Measurements from ENCODE around the gene PDCD11. TPM values are rescaled to one million over a fixed set of nuclear protein-coding genes. Genes with fewer than 3 reads are reported as not detected.
"Not testable (repeated sequence)": the region's sequence is repeated elsewhere in the genome, so short reads cannot be mapped to it uniquely, and the experiment has no call there.

Gene PDCD11
- polyA plus RNA-seq, 1 experiment, result 18.5 TPM

DNA sequence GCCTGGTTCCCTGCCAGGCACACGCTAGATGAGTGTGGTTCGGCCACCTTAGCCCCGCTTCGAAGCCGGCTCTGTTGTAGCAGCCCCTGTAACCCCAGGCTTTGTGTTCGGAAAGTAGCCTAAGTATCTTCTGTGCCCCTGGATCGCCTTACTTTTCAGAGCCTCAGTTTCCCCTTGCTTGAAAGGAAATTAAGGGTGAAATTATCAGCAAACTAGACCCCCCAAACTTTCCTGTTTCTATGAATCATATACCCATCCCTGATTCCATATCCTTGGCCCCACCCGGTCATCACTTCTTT lies 312 bp downstream of the PDCD11 start:
- Histone ChIP-seq H3K9me3 (ENCODE audit: control insufficient read depth, insufficient read depth, low read length) (no peaks in the 10 kb centered on the region), H3K4me3 (ENCODE audit: low read depth, low read length) (peak overlapping the region; percentile 98), H3K27me3 (ENCODE audit: control insufficient read depth, insufficient read depth, low read length) (no peaks in the 10 kb centered on the region), H3K27ac (ENCODE audit: low read depth, low read length) (peak overlapping the region; percentile 57)
- ChIA-PET CTCF (interaction anchor here (1.3 to 1.6 kb wide), 2 partner anchors 20 to 89 kb away, joined by 3 to 9 read pairs; no protein-coding TSS in a partner anchor), POLR2A (interaction anchor here (0.9 kb wide), 1 partner anchor 56 kb away, joined by 3 read pairs; the partner anchor contains the start of gene CALHM2)
- DNase-seq (ENCODE audit: low read depth, low spot score), result no peak
- TF ChIP-seq, protein P1, sequence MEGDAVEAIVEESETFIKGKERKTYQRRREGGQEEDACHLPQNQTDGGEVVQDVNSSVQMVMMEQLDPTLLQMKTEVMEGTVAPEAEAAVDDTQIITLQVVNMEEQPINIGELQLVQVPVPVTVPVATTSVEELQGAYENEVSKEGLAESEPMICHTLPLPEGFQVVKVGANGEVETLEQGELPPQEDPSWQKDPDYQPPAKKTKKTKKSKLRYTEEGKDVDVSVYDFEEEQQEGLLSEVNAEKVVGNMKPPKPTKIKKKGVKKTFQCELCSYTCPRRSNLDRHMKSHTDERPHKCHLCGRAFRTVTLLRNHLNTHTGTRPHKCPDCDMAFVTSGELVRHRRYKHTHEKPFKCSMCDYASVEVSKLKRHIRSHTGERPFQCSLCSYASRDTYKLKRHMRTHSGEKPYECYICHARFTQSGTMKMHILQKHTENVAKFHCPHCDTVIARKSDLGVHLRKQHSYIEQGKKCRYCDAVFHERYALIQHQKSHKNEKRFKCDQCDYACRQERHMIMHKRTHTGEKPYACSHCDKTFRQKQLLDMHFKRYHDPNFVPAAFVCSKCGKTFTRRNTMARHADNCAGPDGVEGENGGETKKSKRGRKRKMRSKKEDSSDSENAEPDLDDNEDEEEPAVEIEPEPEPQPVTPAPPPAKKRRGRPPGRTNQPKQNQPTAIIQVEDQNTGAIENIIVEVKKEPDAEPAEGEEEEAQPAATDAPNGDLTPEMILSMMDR (IDR thresholded peaks at IDR 0.05; ENCODE audit: low read depth, low read length), result no peak

DNA sequence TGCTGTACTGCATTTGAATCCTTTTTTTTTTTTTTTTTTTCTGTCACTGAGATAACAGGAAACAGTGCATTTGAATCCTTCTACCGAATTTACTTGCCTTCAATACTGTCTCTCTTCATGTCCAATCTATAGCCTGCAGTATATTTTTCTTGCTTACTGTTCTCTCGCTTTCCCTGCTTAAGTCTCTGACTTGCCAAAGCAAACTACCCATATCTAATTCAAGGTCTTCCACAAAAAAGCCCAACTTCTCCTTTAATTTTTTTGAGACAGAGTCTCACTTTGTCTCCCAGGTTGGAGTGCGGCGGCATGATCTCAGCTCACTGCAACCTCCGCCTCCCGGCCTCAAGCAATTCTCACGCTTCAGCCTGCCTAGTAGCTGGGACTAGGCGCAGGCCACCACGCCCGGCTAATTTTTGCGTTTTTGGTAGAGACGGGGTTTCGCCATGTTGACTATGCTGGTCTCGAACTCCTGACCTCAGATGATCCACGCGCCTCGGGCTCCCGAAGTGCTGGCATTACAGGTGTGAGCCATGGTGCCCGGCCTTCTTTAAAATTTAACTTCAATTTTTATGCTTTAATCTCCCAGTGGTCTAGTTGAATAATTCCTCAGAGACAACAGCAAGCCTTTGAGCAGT lies 882 bp downstream of the PDCD11 start:
- Histone ChIP-seq H3K27ac (ENCODE audit: low read depth, low read length) (no peak overlapping the region), H3K9me3 (ENCODE audit: control insufficient read depth, insufficient read depth, low read length) (no peaks in the 10 kb centered on the region), H3K27me3 (ENCODE audit: control insufficient read depth, insufficient read depth, low read length) (no peaks in the 10 kb centered on the region), H3K4me3 (ENCODE audit: low read depth, low read length) (peak overlapping the region; percentile 98)
- TF ChIP-seq, protein P1 (IDR thresholded peaks at IDR 0.05; ENCODE audit: low read depth, low read length), result no peak
- ChIA-PET CTCF (interaction anchor here (1.0 to 1.6 kb wide), 3 partner anchors 19 to 725 kb away, joined by 3 to 9 read pairs (median 3); partner anchors contain the start of gene SFR1), POLR2A (no interaction called here)
- no peak for DNase-seq (ENCODE audit: low read depth, low spot score)

DNA sequence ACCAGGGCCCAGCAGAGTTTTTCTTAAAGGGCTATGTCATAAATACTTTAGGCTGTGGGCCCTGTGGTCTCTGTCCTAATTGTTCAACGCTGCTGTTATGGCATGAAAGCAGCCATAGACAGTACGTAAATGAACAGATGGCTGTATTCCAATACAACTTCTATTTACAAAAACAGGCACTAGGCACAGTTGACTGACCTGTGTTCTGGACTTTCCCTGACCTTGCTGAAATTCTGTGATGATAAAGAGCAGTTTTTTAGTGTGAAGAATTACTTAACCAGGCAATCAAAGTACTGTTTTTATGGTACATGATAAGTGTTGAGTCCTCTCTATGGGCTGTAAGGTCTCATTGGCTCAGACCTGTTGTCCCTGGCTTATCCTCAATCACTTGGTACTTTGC lies 17.1 kb downstream of the PDCD11 start:
- Histone ChIP-seq H3K9me3 (ENCODE audit: control insufficient read depth, insufficient read depth, low read length) (no peaks in the 10 kb centered on the region), H3K4me3 (ENCODE audit: low read depth, low read length) (no peak overlapping the region), H3K27me3 (ENCODE audit: control insufficient read depth, insufficient read depth, low read length) (no peaks in the 10 kb centered on the region), H3K27ac (ENCODE audit: low read depth, low read length) (no peak overlapping the region)
- ChIA-PET POLR2A (no interaction called here), CTCF (interaction anchor here (6.9 kb wide), 1 partner anchor 71 kb away, joined by 112 read pairs; no protein-coding TSS in a partner anchor)
- TF ChIP-seq, protein P1 (IDR thresholded peaks at IDR 0.05; ENCODE audit: low read depth, low read length), result no peak
- no peak for DNase-seq (ENCODE audit: low read depth, low spot score)

DNA sequence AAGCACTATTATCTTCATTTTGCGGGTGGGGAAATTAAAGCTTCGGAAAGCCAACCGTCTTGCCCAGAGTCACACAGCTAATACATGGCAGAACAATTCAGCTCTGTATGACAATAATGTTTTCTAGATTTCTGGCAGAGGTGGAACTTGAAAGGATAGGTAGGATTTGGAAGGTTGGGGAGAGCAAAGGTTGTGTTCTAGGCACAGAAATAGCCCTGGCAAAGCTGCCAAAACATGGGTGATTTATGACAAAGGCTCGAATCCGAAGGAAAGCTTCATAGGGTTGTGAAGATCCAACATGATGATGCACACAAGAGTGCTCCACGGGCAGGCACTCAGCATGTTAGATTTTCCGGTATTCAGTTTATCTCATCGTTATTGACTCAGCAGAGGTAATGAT lies 19.2 kb downstream of the PDCD11 start:
- TF ChIP-seq, protein P1 (IDR thresholded peaks at IDR 0.05; ENCODE audit: low read depth, low read length), result no peak
- ChIA-PET POLR2A (no interaction called here), CTCF (interaction anchor here (0.6 to 6.9 kb wide), 8 partner anchors 8 to 175 kb away, joined by 3 to 112 read pairs (median 4); no protein-coding TSS in a partner anchor)

DNA sequence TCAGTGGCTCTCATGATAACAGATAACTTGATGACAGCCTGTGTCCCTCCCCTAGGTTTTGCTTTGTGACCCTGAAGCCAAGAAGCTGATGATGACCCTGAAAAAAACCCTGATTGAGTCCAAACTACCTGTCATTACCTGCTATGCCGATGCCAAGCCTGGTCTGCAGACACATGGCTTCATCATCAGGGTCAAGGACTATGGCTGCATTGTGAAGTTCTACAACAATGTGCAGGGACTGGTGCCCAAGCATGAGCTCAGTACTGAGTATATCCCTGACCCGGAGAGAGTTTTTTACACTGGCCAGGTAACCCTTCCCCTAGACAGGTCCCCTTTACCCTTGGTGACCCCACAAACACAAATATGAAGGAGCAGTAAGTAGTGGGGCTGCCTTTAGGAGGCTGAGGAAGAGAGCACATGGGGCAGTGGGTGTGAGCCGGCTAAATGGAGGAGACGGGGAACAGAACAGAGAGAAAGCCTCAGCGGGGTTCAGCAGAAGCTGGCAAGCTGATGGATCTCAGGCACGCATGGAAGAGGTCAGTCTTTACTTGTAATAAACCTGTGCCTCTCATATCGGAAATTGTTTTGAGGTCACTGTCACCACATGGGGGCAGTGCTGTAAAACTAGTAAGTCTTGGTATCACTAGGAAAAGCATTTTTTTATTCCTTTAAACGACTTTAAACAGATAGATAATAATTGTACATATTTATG lies 20.2 kb downstream of the PDCD11 start:
- no peak overlapping the region for H3K4me3 ChIP-seq (ENCODE audit: low read depth, low read length)
- peak; percentile 21 for DNase-seq (ENCODE audit: low read depth, low spot score)
- no peak overlapping the region for H3K27ac ChIP-seq (ENCODE audit: low read depth, low read length)
- CTCF ChIA-PET, result interaction anchor here (0.6 to 6.9 kb wide), 22 partner anchors 9 to 274 kb away, joined by 3 to 112 read pairs (median 4); partner anchors contain the start of genes ATP5MK and PDCD11
- TF ChIP-seq, protein P1 (IDR thresholded peaks at IDR 0.05; ENCODE audit: low read depth, low read length), result peak; percentile 62
- POLR2A ChIA-PET, result interaction anchor here (0.7 kb wide), 1 partner anchor 60 kb away, joined by 4 read pairs; no protein-coding TSS in a partner anchor
- H3K27me3 ChIP-seq (ENCODE audit: control insufficient read depth, insufficient read depth, low read length), result no peaks in the 10 kb centered on the region
- H3K9me3 ChIP-seq (ENCODE audit: control insufficient read depth, insufficient read depth, low read length), result no peaks in the 10 kb centered on the region

More for the DNA sequence above, 19.2 kb downstream of the PDCD11 start:
- Histone ChIP-seq H3K27ac (ENCODE audit: low read depth, low read length) (no peak overlapping the region), H3K27me3 (ENCODE audit: control insufficient read depth, insufficient read depth, low read length) (no peaks in the 10 kb centered on the region), H3K9me3 (ENCODE audit: control insufficient read depth, insufficient read depth, low read length) (no peaks in the 10 kb centered on the region), H3K4me3 (ENCODE audit: low read depth, low read length) (no peak overlapping the region)
- no peak for DNase-seq (ENCODE audit: low read depth, low spot score)

DNA sequence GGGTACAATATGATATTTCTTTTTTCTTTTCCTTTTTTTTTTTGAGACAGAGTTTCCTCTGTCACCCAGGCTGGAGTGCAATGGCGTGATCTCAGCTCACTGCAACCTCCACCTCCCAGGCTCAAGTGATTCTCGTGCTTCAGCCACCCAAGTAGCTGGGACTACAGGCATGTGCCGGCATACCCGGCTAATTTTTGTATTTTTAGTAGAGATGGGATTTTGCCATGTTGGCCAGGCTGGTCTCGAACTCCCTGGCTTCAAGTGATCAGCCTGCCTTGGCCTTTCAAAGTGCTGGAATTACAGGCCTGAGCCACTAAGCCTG lies 20.7 kb downstream of the PDCD11 start:
- not testable (repeated sequence) for H3K27ac ChIP-seq (ENCODE audit: low read depth, low read length); H3K27me3 ChIP-seq (ENCODE audit: control insufficient read depth, insufficient read depth, low read length); DNase-seq (ENCODE audit: low read depth, low spot score); H3K9me3 ChIP-seq (ENCODE audit: control insufficient read depth, insufficient read depth, low read length); H3K4me3 ChIP-seq (ENCODE audit: low read depth, low read length)
- ChIA-PET POLR2A (interaction anchor here (0.7 kb wide), 1 partner anchor 59 kb away, joined by 4 read pairs; no protein-coding TSS in a partner anchor), CTCF (interaction anchor here (0.7 to 6.9 kb wide), 15 partner anchors 9 to 273 kb away, joined by 3 to 112 read pairs (median 6); no protein-coding TSS in a partner anchor)

Measured in AG04450 (cell line).